IPS-18a (cell line): ENCODE data around the gene AAR2.

Experiments
- H3K27ac ChIP-seq: one replicate; pipeline ENCODE4 v1.5.1; 2013; ENCODE audit warnings: low read length
- H3K27me3 ChIP-seq: one replicate; pipeline ENCODE4 v1.6.1; 2013; ENCODE audit warnings: mild to moderate bottlenecking, low read length; ENCODE audit not compliant: control insufficient read depth, insufficient read depth
- H3K36me3 ChIP-seq: one replicate; pipeline ENCODE4 v1.6.1; 2013; ENCODE audit warnings: low read depth, low read length; ENCODE audit not compliant: control insufficient read depth
- H3K4me1 ChIP-seq: one replicate; pipeline ENCODE4 v1.6.1; 2013; ENCODE audit warnings: low read depth, low read length; ENCODE audit not compliant: control insufficient read depth
- H3K4me3 ChIP-seq: one replicate; pipeline ENCODE4 v1.5.1; 2013; ENCODE audit warnings: low read length
- H3K9ac ChIP-seq: one replicate; pipeline ENCODE4 v1.6.1; 2013; ENCODE audit warnings: mild to moderate bottlenecking, low read length, moderate library complexity
- H3K9me3 ChIP-seq: one replicate; pipeline ENCODE4 v1.6.1; 2013; ENCODE audit warnings: low read depth, low read length; ENCODE audit not compliant: control insufficient read depth

The AAR2 gene

GRCh38 chr20:36297656-36298055 is 61.4 kb downstream of the AAR2 start:
- Histone ChIP-seq H3K9me3 (no peaks in the 10 kb centered on the region), H3K4me3 (no peak overlapping the region), H3K4me1 (no peaks in the 10 kb centered on the region), H3K27ac (no peak overlapping the region), H3K36me3 (no peaks in the 10 kb centered on the region), H3K27me3 (peaks cover under 1% of the 10 kb centered on the region), H3K9ac (no peak overlapping the region)

GRCh38 chr20:36298061-36298460 is 61.8 kb downstream of the AAR2 start:
- no peaks in the 10 kb centered on the region for H3K9me3 ChIP-seq
- H3K36me3 ChIP-seq: no peaks in the 10 kb centered on the region
- H3K4me1 ChIP-seq: no peaks in the 10 kb centered on the region
- no peak overlapping the region for H3K27ac ChIP-seq
- H3K27me3 ChIP-seq: peaks cover 5% of the 10 kb centered on the region
- H3K9ac ChIP-seq: no peak overlapping the region
- H3K4me3 ChIP-seq: no peak overlapping the region

DNA sequence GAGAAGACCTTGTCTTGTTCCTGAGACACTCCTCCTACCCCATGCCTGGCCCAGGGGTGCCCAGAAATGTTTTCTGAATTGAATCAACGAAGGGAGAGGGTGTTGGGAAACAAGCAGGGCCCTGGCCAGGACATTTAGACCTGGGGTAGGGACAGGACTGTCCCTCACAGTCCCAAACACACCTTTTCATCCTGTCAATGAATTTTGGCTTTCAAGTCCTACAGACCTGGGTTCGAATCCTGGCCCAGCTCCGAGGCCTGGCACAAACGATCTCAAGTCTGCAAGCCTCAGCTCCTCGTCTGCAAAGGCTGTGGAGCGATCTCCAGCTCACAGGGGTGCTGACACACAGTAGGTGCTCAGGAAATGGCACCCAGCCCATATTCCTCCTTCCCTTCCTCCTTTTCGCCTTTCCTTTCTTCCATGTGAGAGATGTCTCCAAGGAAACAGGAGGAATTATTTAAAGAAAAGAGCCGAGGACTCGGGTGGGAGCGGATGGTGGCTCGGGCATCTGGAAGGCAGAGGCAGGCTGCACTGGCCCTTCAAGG is 62.6 kb downstream of the AAR2 start:
- Histone ChIP-seq H3K9ac (no peak overlapping the region), H3K4me1 (no peaks in the 10 kb centered on the region), H3K27ac (no peak overlapping the region), H3K4me3 (no peak overlapping the region), H3K9me3 (no peaks in the 10 kb centered on the region), H3K36me3 (no peaks in the 10 kb centered on the region), H3K27me3 (peaks cover 11% of the 10 kb centered on the region)

- H3K27ac ChIP-seq: no peak overlapping the region
- no peak overlapping the region for H3K4me3 ChIP-seq
- H3K36me3 ChIP-seq: no peaks in the 10 kb centered on the region
- peaks cover 16% of the 10 kb centered on the region for H3K27me3 ChIP-seq
- no peaks in the 10 kb centered on the region for H3K9me3 ChIP-seq
- no peak overlapping the region for H3K9ac ChIP-seq
- H3K4me1 ChIP-seq: no peaks in the 10 kb centered on the region
Observed at GRCh38 chr20:36299459-36299858, 63.2 kb downstream of the AAR2 start.

GRCh38 chr20:36301359-36302119 is 65.3 kb downstream of the AAR2 start:
- Histone ChIP-seq H3K4me3 (no peak overlapping the region), H3K36me3 (no peaks in the 10 kb centered on the region), H3K9me3 (no peaks in the 10 kb centered on the region), H3K9ac (no peak overlapping the region), H3K4me1 (no peaks in the 10 kb centered on the region), H3K27me3 (peaks cover 32% of the 10 kb centered on the region), H3K27ac (no peak overlapping the region)

GRCh38 chr20:36303020-36303595 is 66.8 kb downstream of the AAR2 start:
- no peak overlapping the region for H3K4me3 ChIP-seq
- peaks cover 47% of the 10 kb centered on the region for H3K27me3 ChIP-seq
- H3K36me3 ChIP-seq: no peaks in the 10 kb centered on the region
- peaks cover 5% of the 10 kb centered on the region for H3K4me1 ChIP-seq
- no peaks in the 10 kb centered on the region for H3K9me3 ChIP-seq
- H3K27ac ChIP-seq: no peak overlapping the region
- no peak overlapping the region for H3K9ac ChIP-seq

DNA sequence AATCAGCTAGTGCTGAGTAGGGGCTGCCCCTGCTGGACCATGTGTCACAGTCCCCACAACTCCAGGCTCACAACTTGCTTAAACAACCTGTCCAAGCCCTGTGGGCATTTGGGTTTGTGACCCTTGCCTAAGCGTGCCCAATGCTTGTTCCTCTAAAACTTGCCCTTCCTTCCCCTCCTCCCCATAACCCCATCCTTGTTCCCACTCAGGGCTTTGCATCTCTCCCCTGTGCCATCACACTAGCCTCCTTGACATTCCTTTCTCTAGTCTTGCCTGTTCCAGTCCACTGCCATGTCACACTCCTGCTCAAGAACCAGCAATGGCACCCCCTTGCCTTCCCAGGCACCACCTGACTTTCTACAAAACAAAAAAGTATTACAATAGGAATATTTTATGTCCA is 67.6 kb downstream of the AAR2 start:
- no peaks in the 10 kb centered on the region for H3K36me3 ChIP-seq
- no peak overlapping the region for H3K27ac ChIP-seq
- H3K4me3 ChIP-seq: no peak overlapping the region
- H3K4me1 ChIP-seq: peaks cover 5% of the 10 kb centered on the region
- no peaks in the 10 kb centered on the region for H3K9me3 ChIP-seq
- no peak overlapping the region for H3K9ac ChIP-seq
- peaks cover 54% of the 10 kb centered on the region for H3K27me3 ChIP-seq

GRCh38 chr20:36304786-36305495 is 68.7 kb downstream of the AAR2 start:
- H3K27me3 ChIP-seq: peaks cover 57% of the 10 kb centered on the region
- no peaks in the 10 kb centered on the region for H3K9me3 ChIP-seq
- H3K27ac ChIP-seq: no peak overlapping the region
- no peaks in the 10 kb centered on the region for H3K36me3 ChIP-seq
- no peak overlapping the region for H3K9ac ChIP-seq
- H3K4me1 ChIP-seq: peaks cover 5% of the 10 kb centered on the region
- H3K4me3 ChIP-seq: no peak overlapping the region

- no peak within 1 kb of the TSS for H3K27ac ChIP-seq
- H3K4me1 ChIP-seq: peaks cover 5% of the 10 kb centered on the region
- no peaks in the 10 kb centered on the region for H3K36me3 ChIP-seq
- H3K9ac ChIP-seq: peak within 1 kb of the TSS; percentile 24
- peaks cover 57% of the 10 kb centered on the region for H3K27me3 ChIP-seq
- peak within 1 kb of the TSS; percentile 71 for H3K4me3 ChIP-seq
- H3K9me3 ChIP-seq: no peaks in the 10 kb centered on the region
Observed at GRCh38 chr20:36305602-36306551, 69.6 kb downstream of the AAR2 start, which contains the start of gene DLGAP4. Gene DLGAP4, plus strand, starts transcription at chr20:36306339. Its CDS starts 125,379 bp downstream, at chr20:36431718.
